Upper lobe of left lung (tissue), 4 donors: ENCODE results near the gene PDGFD.

Experiments
- EP300 ChIP-seq, 4 donors: sonication (generic); formaldehyde crosslinking; IDR thresholded peaks; one replicate each; pipeline ENCODE4 v1.5.1; 2017; ENCODE audit warnings: antibody characterized with exemption in 4 of 4, control low read depth in 2 of 4
- POLR2A ChIP-seq, 4 donors: fragments of 450-650 bp; IDR thresholded peaks; one replicate each; pipeline ENCODE4 v1.5.1; 2016 to 2017; ENCODE audit warnings: antibody characterized with exemption in 4 of 4, mild to moderate bottlenecking in 2 of 4
- TF ChIP-seq, protein P1 (sequence below), 6 experiments: fragments of 450-650 bp in 4 of 6; fragments of 200-600 bp in 2 of 6; sonication (generic) in 2 of 6; IDR thresholded peaks; one replicate each; pipeline ENCODE4 v1.5.1; 2016 to 2019; ENCODE audit warnings: antibody characterized with exemption in 6 of 6

DNA sequence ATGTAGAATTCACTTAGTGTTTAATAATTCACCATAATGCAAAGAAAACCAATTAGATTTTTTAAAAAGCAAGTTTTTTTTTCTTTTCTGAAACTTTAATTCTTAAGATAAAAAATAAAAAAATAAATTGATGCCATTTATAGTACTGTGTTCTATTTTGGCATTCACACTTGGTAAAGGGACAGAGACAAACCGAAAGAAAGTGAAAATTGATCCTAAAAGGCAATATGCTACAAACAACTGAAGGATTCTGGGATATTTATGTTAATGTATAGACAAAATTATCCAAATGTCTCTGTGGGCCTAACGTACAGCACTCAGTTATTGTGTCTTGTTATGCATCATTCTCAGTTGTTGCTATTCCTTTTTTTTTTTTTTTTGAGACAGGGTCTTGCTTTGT lies 169.4 kb downstream of the PDGFD start:
- TF ChIP-seq, protein P1, sequence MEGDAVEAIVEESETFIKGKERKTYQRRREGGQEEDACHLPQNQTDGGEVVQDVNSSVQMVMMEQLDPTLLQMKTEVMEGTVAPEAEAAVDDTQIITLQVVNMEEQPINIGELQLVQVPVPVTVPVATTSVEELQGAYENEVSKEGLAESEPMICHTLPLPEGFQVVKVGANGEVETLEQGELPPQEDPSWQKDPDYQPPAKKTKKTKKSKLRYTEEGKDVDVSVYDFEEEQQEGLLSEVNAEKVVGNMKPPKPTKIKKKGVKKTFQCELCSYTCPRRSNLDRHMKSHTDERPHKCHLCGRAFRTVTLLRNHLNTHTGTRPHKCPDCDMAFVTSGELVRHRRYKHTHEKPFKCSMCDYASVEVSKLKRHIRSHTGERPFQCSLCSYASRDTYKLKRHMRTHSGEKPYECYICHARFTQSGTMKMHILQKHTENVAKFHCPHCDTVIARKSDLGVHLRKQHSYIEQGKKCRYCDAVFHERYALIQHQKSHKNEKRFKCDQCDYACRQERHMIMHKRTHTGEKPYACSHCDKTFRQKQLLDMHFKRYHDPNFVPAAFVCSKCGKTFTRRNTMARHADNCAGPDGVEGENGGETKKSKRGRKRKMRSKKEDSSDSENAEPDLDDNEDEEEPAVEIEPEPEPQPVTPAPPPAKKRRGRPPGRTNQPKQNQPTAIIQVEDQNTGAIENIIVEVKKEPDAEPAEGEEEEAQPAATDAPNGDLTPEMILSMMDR (IDR thresholded peaks at IDR 0.05), result no peak
- TF ChIP-seq EP300 (IDR thresholded peaks at IDR 0.05) (no peak), POLR2A (IDR thresholded peaks at IDR 0.05) (no peak)
